GM20431 (cell line): ENCODE results near the gene MED31.
"Not testable (repeated sequence)": the region's sequence is repeated elsewhere in the genome, so short reads cannot be mapped to it uniquely, and the experiment has no call there.

ENCODE experiments used
- in situ Hi-C: fragments of 300-500 bp; cut with MseI, MboI; formaldehyde crosslinking; loops from one replicate; pipeline ENCODE4 v1.15.0; 2020; ENCODE audit warnings: low sequenced_read_pairs; ENCODE audit not compliant: unreplicated experiment

Gene MED31

GRCh38 chr17:6636616-6637457 lies 14.6 kb downstream of the MED31 start:
- in situ Hi-C loops, result no loop called here

GRCh38 chr17:6636105-6636504 lies 15.3 kb downstream of the MED31 start:
- in situ Hi-C loops, result no loop called here

GRCh38 chr17:6633263-6633662 lies 18.1 kb downstream of the MED31 start:
- in situ Hi-C loops, result no loop called here

- in situ Hi-C loops, result no loop called here
Observed at GRCh38 chr17:6632530-6632929, 18.9 kb downstream of the MED31 start.

GRCh38 chr17:6630390-6630789 lies 21.0 kb downstream of the MED31 start:
- in situ Hi-C loops, result no loop called here

GRCh38 chr17:6627019-6627418 lies 24.4 kb downstream of the MED31 start:
- in situ Hi-C loops, result no loop called here

- in situ Hi-C loops, result no loop called here
Observed at GRCh38 chr17:6626616-6627015, 24.8 kb downstream of the MED31 start.

- in situ Hi-C loops, result no loop called here
Observed at GRCh38 chr17:6623941-6624340, 27.5 kb downstream of the MED31 start.

- in situ Hi-C loops, result no loop called here
Observed at GRCh38 chr17:6611231-6611630, 40.2 kb downstream of the MED31 start.

- in situ Hi-C loops, result no loop called here
Observed at GRCh38 chr17:6610011-6610410, 41.4 kb downstream of the MED31 start.

GRCh38 chr17:6608321-6608720 lies 43.1 kb downstream of the MED31 start:
- in situ Hi-C loops, result no loop called here

GRCh38 chr17:6605142-6605541 lies 46.3 kb downstream of the MED31 start:
- in situ Hi-C loops, result no loop called here

- in situ Hi-C loops, result no loop called here
Observed at GRCh38 chr17:6603744-6604325, 47.6 kb downstream of the MED31 start.

GRCh38 chr17:6602141-6602540 lies 49.3 kb downstream of the MED31 start:
- in situ Hi-C loops, result no loop called here

- in situ Hi-C loops, result no loop called here
Observed at GRCh38 chr17:6599364-6599763, 52.0 kb downstream of the MED31 start.

GRCh38 chr17:6597727-6598126 lies 53.7 kb downstream of the MED31 start:
- in situ Hi-C loops, result no loop called here

GRCh38 chr17:6596941-6597340 lies 54.5 kb downstream of the MED31 start:
- in situ Hi-C loops, result no loop called here

GRCh38 chr17:6596511-6596910 lies 54.9 kb downstream of the MED31 start:
- in situ Hi-C loops, result no loop called here

- in situ Hi-C loops, result no loop called here
Observed at GRCh38 chr17:6596081-6596480, 55.3 kb downstream of the MED31 start.

GRCh38 chr17:6593371-6593770 lies 58.0 kb downstream of the MED31 start:
- in situ Hi-C loops, result not testable (repeated sequence)
